SK-N-SH treated with all-trans-retinoic acid at 6 μM for 48 hours (cell line): ENCODE results near the gene MAPK14.

Source experiments
- ATAC-seq: fragments of 200-7000 bp; cut with Tn5 transposase; 3 replicates; pipeline ENCODE4 v1.9.1; 2020; ENCODE audit warnings: mild to moderate bottlenecking, moderate library complexity
- ARNTL ChIP-seq: fragments of 450-650 bp; formaldehyde crosslinking; IDR thresholded peaks from 2 replicates; pipeline ENCODE4 v1.5.0; 2020; ENCODE audit warnings: low read depth, mild to moderate bottlenecking, moderate library complexity, borderline replicate concordance
- BACH2 ChIP-seq: fragments of 250-450 bp; sonication (Bioruptor Pico); IDR thresholded peaks from 2 replicates; pipeline ENCODE4 v1.9.0; 2021; ENCODE audit warnings: mild to moderate bottlenecking, borderline replicate concordance
- CSDC2 ChIP-seq: fragments of 250-450 bp; sonication (Bioruptor Pico); IDR thresholded peaks from 2 replicates; pipeline ENCODE4 v1.5.0; 2020; ENCODE audit warnings: mild to moderate bottlenecking, moderate library complexity
- ESRRG ChIP-seq: fragments of 250-450 bp; sonication (Bioruptor Pico); IDR thresholded peaks from 2 replicates; pipeline ENCODE4 v1.6.1; 2021; ENCODE audit warnings: mild to moderate bottlenecking
- GLIS3 ChIP-seq: fragments of 250-450 bp; sonication (Bioruptor Pico); IDR thresholded peaks from 2 replicates; pipeline ENCODE4 v1.5.0; 2020; ENCODE audit warnings: mild to moderate bottlenecking, moderate library complexity
- ISL1 ChIP-seq: fragments of 250-450 bp; sonication (Bioruptor Pico); IDR thresholded peaks from 2 replicates; pipeline ENCODE4 v2.1.2; 2022; ENCODE audit warnings: mild to moderate bottlenecking, moderate library complexity
- OSR1 ChIP-seq: fragments of 250-450 bp; sonication (Bioruptor Pico); IDR thresholded peaks from 2 replicates; pipeline ENCODE4 v1.8.0; 2022; ENCODE audit warnings: moderate library complexity, mild to moderate bottlenecking, inconsistent platforms
- PPARA ChIP-seq: fragments of 250-450 bp; sonication (Bioruptor Pico); IDR thresholded peaks from 2 replicates; pipeline ENCODE4 v1.5.0; 2020; ENCODE audit warnings: mild to moderate bottlenecking, borderline replicate concordance
- RARB ChIP-seq: fragments of 250-450 bp; sonication (Bioruptor Pico); IDR thresholded peaks from 2 replicates; pipeline ENCODE4 v1.8.0; 2021; ENCODE audit warnings: mild to moderate bottlenecking, moderate library complexity
- SNAI2 ChIP-seq: fragments of 250-450 bp; sonication (Bioruptor Pico); IDR thresholded peaks from 2 replicates; pipeline ENCODE4 v1.5.0; 2020; ENCODE audit warnings: mild to moderate bottlenecking, moderate library complexity
- TCF4 ChIP-seq: fragments of 250-450 bp; sonication (Bioruptor Pico); IDR thresholded peaks from 2 replicates; pipeline ENCODE4 v1.8.0; 2021; ENCODE audit warnings: mild to moderate bottlenecking, moderate library complexity, borderline replicate concordance
- TOX ChIP-seq: fragments of 250-450 bp; sonication (Bioruptor Pico); IDR thresholded peaks from 2 replicates; pipeline ENCODE4 v1.8.0; 2021; ENCODE audit warnings: mild to moderate bottlenecking, moderate library complexity, borderline replicate concordance
- ZC3H10 ChIP-seq: fragments of 250-450 bp; sonication (Bioruptor Pico); IDR thresholded peaks from 2 replicates; pipeline ENCODE4 v1.5.1; 2021; ENCODE audit warnings: mild to moderate bottlenecking, moderate library complexity
- ZFP3 ChIP-seq: fragments of 250-450 bp; sonication (Bioruptor Pico); IDR thresholded peaks from 2 replicates; pipeline ENCODE4 v1.5.0; 2020; ENCODE audit warnings: mild to moderate bottlenecking, moderate library complexity
- ZFP30 ChIP-seq: fragments of 450-650 bp; formaldehyde crosslinking; IDR thresholded peaks from 2 replicates; pipeline ENCODE4 v1.5.0; 2022; ENCODE audit warnings: mild to moderate bottlenecking, moderate library complexity
- ZNF70 ChIP-seq: fragments of 450-650 bp; formaldehyde crosslinking; IDR thresholded peaks from 2 replicates; pipeline ENCODE4 v1.5.0; 2020; ENCODE audit warnings: mild to moderate bottlenecking, moderate library complexity
- TF ChIP-seq, protein P1 (sequence below): fragments of 250-450 bp; sonication (Bioruptor Pico); IDR thresholded peaks from 2 replicates; pipeline ENCODE4 v1.8.0; 2021; ENCODE audit warnings: low read depth, mild to moderate bottlenecking, moderate library complexity, borderline replicate concordance
- TF ChIP-seq, protein P2 (sequence below): fragments of 250-450 bp; sonication (Bioruptor Pico); IDR thresholded peaks from 2 replicates; pipeline ENCODE4 v1.5.1; 2021; ENCODE audit warnings: mild to moderate bottlenecking, moderate library complexity
- TF ChIP-seq, protein P3 (sequence below): fragments of 250-450 bp; sonication (Bioruptor Pico); IDR thresholded peaks from 2 replicates; pipeline ENCODE4 v1.5.0; 2020; ENCODE audit warnings: mild to moderate bottlenecking, moderate library complexity
- TF ChIP-seq, protein P4 (sequence below): fragments of 250-450 bp; sonication (Bioruptor Pico); IDR thresholded peaks from 2 replicates; pipeline ENCODE4 v1.8.0; 2020; ENCODE audit warnings: mild to moderate bottlenecking, moderate library complexity, borderline replicate concordance
- TF ChIP-seq, protein P5 (sequence below): fragments of 250-450 bp; sonication (Bioruptor Pico); IDR thresholded peaks from 2 replicates; pipeline ENCODE4 v1.5.1; 2020; ENCODE audit warnings: low read depth, mild to moderate bottlenecking, moderate library complexity

MAPK14 gene

DNA sequence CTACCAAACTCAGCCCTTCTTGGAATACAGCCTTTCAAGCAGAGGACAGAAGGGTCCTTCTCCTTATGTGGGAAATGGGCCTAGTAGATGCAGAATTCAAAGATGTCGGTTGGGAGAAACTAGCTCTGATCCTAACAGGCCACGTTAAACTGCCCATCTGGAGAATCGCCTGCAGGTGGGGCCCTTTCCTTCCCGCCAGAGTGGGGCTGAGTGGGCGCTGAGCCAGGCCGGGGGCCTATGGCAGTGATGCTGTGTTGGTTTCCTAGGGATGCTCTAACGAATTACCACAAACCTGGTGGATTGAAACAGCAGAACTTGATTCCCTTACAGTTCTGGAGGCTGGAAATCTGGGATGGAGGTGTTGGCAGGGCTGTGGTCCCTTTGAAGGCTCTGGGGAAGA, 111.8 kb downstream of the MAPK14 start:
- TF ChIP-seq ZC3H10 (CRISPR knock-in tag), result no peak
- no peak for TF ChIP-seq ZFP30
- TF ChIP-seq ISL1 (CRISPR knock-in tag), result no peak
- no peak for TF ChIP-seq BACH2
- no peak for TF ChIP-seq GLIS3
- TF ChIP-seq OSR1, result no peak
- TF ChIP-seq CSDC2 (CRISPR knock-in tag), result no peak
- TF ChIP-seq, protein P1, sequence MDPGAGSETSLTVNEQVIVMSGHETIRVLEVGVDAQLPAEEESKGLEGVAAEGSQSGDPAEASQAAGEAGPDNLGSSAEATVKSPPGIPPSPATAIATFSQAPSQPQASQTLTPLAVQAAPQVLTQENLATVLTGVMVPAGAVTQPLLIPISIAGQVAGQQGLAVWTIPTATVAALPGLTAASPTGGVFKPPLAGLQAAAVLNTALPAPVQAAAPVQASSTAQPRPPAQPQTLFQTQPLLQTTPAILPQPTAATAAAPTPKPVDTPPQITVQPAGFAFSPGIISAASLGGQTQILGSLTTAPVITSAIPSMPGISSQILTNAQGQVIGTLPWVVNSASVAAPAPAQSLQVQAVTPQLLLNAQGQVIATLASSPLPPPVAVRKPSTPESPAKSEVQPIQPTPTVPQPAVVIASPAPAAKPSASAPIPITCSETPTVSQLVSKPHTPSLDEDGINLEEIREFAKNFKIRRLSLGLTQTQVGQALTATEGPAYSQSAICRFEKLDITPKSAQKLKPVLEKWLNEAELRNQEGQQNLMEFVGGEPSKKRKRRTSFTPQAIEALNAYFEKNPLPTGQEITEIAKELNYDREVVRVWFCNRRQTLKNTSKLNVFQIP (CRISPR knock-in tag), result no peak
- peak; percentile 34 for ATAC-seq

DNA sequence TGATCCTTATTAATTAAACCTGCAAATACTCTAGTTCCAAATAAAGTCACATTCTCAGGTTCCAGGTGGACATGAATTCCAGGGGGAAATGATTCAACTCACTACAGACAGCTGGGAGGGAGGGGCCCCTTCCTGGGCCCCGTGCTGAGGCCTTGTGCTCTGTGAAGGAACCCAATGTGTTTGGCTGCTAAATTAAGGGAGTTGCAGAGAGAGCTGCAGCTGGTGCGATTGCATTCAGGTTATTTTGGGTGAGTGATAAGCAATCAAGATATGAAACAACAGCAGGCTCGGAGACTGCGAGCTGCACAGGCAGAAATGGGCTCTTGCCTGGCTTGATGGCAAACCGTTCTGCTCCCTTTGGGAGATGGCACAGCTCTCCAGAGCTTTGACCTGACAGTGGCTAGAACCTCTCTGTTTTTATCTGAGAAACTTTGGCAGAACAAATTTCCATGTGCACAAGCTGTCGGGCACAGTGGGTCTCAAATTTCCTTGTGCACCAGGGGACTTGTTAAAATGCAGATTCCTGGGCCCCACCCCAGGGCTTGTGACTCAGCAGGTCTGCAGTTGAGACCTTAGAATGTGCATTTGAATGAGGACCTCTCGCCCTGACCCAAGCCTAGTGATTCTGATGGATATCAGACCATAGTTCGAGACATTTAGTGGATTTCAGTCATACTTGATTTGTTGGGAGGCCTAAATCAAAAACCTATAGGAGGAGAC, 112.5 kb downstream of the MAPK14 start:
- TF ChIP-seq ESRRG (CRISPR knock-in tag) (no peak), ZC3H10 (CRISPR knock-in tag) (no peak), RARB (CRISPR knock-in tag) (no peak), PPARA (no peak), BACH2 (no peak), GLIS3 (no peak), ZFP30 (no peak), ZNF70 (CRISPR knock-in tag) (no peak), CSDC2 (CRISPR knock-in tag) (no peak), ISL1 (CRISPR knock-in tag) (no peak), TOX (CRISPR knock-in tag) (no peak), OSR1 (no peak)
- TF ChIP-seq, protein P2, sequence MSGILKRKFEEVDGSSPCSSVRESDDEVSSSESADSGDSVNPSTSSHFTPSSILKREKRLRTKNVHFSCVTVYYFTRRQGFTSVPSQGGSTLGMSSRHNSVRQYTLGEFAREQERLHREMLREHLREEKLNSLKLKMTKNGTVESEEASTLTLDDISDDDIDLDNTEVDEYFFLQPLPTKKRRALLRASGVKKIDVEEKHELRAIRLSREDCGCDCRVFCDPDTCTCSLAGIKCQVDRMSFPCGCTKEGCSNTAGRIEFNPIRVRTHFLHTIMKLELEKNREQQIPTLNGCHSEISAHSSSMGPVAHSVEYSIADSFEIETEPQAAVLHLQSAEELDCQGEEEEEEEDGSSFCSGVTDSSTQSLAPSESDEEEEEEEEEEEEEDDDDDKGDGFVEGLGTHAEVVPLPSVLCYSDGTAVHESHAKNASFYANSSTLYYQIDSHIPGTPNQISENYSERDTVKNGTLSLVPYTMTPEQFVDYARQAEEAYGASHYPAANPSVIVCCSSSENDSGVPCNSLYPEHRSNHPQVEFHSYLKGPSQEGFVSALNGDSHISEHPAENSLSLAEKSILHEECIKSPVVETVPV (CRISPR knock-in tag), result no peak
- TF ChIP-seq, protein P3, sequence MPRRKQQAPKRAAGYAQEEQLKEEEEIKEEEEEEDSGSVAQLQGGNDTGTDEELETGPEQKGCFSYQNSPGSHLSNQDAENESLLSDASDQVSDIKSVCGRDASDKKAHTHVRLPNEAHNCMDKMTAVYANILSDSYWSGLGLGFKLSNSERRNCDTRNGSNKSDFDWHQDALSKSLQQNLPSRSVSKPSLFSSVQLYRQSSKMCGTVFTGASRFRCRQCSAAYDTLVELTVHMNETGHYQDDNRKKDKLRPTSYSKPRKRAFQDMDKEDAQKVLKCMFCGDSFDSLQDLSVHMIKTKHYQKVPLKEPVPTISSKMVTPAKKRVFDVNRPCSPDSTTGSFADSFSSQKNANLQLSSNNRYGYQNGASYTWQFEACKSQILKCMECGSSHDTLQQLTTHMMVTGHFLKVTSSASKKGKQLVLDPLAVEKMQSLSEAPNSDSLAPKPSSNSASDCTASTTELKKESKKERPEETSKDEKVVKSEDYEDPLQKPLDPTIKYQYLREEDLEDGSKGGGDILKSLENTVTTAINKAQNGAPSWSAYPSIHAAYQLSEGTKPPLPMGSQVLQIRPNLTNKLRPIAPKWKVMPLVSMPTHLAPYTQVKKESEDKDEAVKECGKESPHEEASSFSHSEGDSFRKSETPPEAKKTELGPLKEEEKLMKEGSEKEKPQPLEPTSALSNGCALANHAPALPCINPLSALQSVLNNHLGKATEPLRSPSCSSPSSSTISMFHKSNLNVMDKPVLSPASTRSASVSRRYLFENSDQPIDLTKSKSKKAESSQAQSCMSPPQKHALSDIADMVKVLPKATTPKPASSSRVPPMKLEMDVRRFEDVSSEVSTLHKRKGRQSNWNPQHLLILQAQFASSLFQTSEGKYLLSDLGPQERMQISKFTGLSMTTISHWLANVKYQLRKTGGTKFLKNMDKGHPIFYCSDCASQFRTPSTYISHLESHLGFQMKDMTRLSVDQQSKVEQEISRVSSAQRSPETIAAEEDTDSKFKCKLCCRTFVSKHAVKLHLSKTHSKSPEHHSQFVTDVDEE (CRISPR knock-in tag), result no peak
- TF ChIP-seq, protein P1 (CRISPR knock-in tag), result no peak
- no peak; the same call in 2 of the 3 replicates for ATAC-seq

DNA sequence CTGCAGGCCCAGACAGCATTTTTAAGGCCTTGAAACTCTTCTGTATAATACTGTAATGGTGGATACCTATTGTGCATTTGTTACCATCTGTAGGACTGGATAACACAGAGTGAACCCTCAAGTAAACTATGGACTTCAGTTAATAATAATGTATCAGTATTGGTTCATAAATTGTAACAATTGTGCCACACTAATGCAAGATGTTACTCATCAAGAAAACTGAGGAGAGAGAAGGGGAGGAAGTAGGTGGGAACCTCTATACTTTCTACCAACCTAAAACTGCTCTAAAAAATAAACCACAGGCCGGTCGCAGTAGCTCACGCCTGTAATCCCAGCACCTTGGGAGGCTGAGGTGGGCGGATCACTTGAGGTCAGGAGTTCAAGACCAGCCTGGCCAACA, 113.5 kb downstream of the MAPK14 start:
- no peak for ATAC-seq
- TF ChIP-seq ZFP3 (CRISPR knock-in tag) (no peak), PPARA (no peak), TCF4 (no peak), SNAI2 (CRISPR knock-in tag) (no peak), RARB (CRISPR knock-in tag) (no peak), CSDC2 (CRISPR knock-in tag) (no peak), ZC3H10 (CRISPR knock-in tag) (no peak), ZFP30 (no peak), ARNTL (CRISPR knock-in tag) (no peak)
- TF ChIP-seq, protein P4, sequence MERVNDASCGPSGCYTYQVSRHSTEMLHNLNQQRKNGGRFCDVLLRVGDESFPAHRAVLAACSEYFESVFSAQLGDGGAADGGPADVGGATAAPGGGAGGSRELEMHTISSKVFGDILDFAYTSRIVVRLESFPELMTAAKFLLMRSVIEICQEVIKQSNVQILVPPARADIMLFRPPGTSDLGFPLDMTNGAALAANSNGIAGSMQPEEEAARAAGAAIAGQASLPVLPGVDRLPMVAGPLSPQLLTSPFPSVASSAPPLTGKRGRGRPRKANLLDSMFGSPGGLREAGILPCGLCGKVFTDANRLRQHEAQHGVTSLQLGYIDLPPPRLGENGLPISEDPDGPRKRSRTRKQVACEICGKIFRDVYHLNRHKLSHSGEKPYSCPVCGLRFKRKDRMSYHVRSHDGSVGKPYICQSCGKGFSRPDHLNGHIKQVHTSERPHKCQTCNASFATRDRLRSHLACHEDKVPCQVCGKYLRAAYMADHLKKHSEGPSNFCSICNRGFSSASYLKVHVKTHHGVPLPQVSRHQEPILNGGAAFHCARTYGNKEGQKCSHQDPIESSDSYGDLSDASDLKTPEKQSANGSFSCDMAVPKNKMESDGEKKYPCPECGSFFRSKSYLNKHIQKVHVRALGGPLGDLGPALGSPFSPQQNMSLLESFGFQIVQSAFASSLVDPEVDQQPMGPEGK, result no peak
- TF ChIP-seq, protein P5, sequence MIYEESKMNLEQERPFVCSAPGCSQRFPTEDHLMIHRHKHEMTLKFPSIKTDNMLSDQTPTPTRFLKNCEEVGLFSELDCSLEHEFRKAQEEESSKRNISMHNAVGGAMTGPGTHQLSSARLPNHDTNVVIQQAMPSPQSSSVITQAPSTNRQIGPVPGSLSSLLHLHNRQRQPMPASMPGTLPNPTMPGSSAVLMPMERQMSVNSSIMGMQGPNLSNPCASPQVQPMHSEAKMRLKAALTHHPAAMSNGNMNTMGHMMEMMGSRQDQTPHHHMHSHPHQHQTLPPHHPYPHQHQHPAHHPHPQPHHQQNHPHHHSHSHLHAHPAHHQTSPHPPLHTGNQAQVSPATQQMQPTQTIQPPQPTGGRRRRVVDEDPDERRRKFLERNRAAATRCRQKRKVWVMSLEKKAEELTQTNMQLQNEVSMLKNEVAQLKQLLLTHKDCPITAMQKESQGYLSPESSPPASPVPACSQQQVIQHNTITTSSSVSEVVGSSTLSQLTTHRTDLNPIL (CRISPR knock-in tag), result no peak
- TF ChIP-seq, protein P2 (CRISPR knock-in tag), result no peak
- TF ChIP-seq, protein P3 (CRISPR knock-in tag), result no peak
